ENCODE results near the gene SYTL1. TPM values are rescaled to one million over a fixed set of nuclear protein-coding genes. Genes with fewer than 3 reads are reported as not detected.

Gene SYTL1
- total RNA-seq, 4 donors from 2014 or later = 0.81 to 4.8 (median 2.7) TPM

GRCh38 chr1:27345272-27345671 is 3.5 kb downstream of the SYTL1 start:
- no peak for ATAC-seq
- H3K9me3 ChIP-seq = no peaks in the 10 kb centered on the region
- no peak overlapping the region for H3K27ac ChIP-seq
- WGBS, 2 donors (ENCODE audit: low coverage in 1 of 2) = 93% methylated on average over 3 of the region's 12 CpGs; no CpG with 5 or more reads in 1 of the 2 donors
- no peaks in the 10 kb centered on the region for H3K36me3 ChIP-seq
- H3K4me3 ChIP-seq = no peak overlapping the region
- H3K27me3 ChIP-seq = peaks cover 37% of the 10 kb centered on the region
- TF ChIP-seq POLR2AphosphoS5 (IDR thresholded peaks at IDR 0.05) (no peak), POLR2A (IDR thresholded peaks at IDR 0.05) (no peak), CTCF (IDR thresholded peaks at IDR 0.05) (no peak), EP300 (IDR thresholded peaks at IDR 0.05) (no peak)
- H3K4me1 ChIP-seq = peaks cover 0 to 14% (median 10%) of the 10 kb centered on the region in 3 donors

- no peaks in the 10 kb centered on the region for H3K36me3 ChIP-seq
- peaks cover 46% of the 10 kb centered on the region for H3K27me3 ChIP-seq
- H3K27ac ChIP-seq = no peak overlapping the region
- WGBS, 2 donors (ENCODE audit: low coverage in 1 of 2) = 100% methylated on average over 1 to 5 of the region's 8 CpGs
- H3K9me3 ChIP-seq = no peaks in the 10 kb centered on the region
- ATAC-seq = no peak
- H3K4me1 ChIP-seq = peaks cover 0 to 25% (median 20%) of the 10 kb centered on the region in 3 donors
- no peak for TF ChIP-seq CTCF (IDR thresholded peaks at IDR 0.05)
- TF ChIP-seq POLR2AphosphoS5 (IDR thresholded peaks at IDR 0.05) = no peak
- TF ChIP-seq EP300 (IDR thresholded peaks at IDR 0.05) = no peak
- no peak for TF ChIP-seq POLR2A (IDR thresholded peaks at IDR 0.05)
- no peak overlapping the region for H3K4me3 ChIP-seq
These were observed 4.5 kb downstream of the SYTL1 start for GRCh38 chr1:27346357-27346756.

GRCh38 chr1:27346991-27347624 is 5.3 kb downstream of the SYTL1 start:
- 77% methylated on average over 3 of the region's 14 CpGs; no CpG with 5 or more reads in 1 of the 2 donors for WGBS, 2 donors (ENCODE audit: low coverage in 1 of 2)
- TF ChIP-seq POLR2AphosphoS5 (IDR thresholded peaks at IDR 0.05) (no peak), EP300 (IDR thresholded peaks at IDR 0.05) (no peak), CTCF (IDR thresholded peaks at IDR 0.05) (no peak), POLR2A (IDR thresholded peaks at IDR 0.05) (no peak)
- peaks cover 46% of the 10 kb centered on the region for H3K27me3 ChIP-seq
- H3K4me1 ChIP-seq = peaks cover 0 to 31% (median 20%) of the 10 kb centered on the region in 3 donors
- ATAC-seq = no peak
- no peak overlapping the region for H3K4me3 ChIP-seq
- no peaks in the 10 kb centered on the region for H3K9me3 ChIP-seq
- no peaks in the 10 kb centered on the region for H3K36me3 ChIP-seq
- H3K27ac ChIP-seq = no peak overlapping the region

- Histone ChIP-seq H3K4me1 (peaks cover 0 to 31% (median 20%) of the 10 kb centered on the region in 3 donors), H3K27me3 (peaks cover 46% of the 10 kb centered on the region), H3K9me3 (no peaks in the 10 kb centered on the region), H3K4me3 (peak overlapping the region; percentile 26 to 53), H3K27ac (peak overlapping the region in 1 of 4 donors; percentile 2), H3K36me3 (peaks cover 0 to 15% of the 10 kb centered on the region in 2 donors)
- peak; percentile 46 for ATAC-seq
- 60 to 85% methylated on average over 4 to 5 of the region's 51 CpGs for WGBS, 2 donors (ENCODE audit: low coverage in 1 of 2)
- TF ChIP-seq POLR2A (IDR thresholded peaks at IDR 0.05) = no peak
- peak in 1 of 4 experiments; percentile 24 for TF ChIP-seq CTCF (IDR thresholded peaks at IDR 0.05)
These were observed 7.3 kb downstream of the SYTL1 start for GRCh38 chr1:27348861-27349783.
